ENCODE measurements around the gene DENND10.
"Not testable (repeated sequence)": the region's sequence is repeated elsewhere in the genome, so short reads cannot be mapped to it uniquely, and the experiment has no call there.

The DENND10 gene

DNA sequence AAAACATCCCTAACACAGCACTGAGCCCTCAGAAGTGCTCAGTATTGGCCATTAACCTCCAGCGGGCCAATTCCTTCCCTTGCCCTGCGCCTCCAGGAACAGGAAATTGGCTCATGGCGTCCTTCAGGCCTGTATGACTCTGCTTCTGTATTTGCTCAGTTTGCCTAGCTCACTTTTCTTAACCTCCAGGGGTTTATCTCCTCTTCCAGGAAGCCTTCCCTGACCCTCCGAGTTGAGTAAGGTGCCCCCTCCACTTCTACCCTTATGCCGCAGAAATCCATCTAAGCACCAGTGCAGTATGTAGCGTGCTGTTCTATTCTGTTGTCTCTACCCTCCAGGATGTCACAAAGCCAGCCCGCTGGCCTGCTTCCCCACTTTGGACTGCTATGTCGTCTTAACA is 62.7 kb downstream of the DENND10 start:
- DNase-seq (ENCODE audit: low spot score) = no peak

DNA sequence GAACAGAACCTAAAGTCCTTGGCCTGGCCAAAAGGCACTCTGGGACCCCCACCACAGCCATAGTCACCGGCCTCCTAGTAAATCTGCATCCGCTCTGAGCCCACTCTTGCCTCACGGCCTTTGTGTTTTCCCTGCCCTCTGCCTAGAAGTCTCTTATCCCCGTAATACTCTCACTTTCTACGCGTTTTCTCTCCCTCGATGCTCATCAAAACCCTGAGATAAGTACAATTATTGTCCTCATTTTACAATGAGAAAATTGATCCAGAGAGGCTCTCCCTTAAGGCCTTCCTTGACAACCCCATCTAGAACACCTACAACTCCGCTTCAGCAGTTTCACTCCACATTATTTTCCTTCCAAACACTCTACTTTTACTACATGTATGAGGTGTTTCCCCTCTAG is 63.1 kb downstream of the DENND10 start:
- DNase-seq (ENCODE audit: low spot score) = no peak

DNA sequence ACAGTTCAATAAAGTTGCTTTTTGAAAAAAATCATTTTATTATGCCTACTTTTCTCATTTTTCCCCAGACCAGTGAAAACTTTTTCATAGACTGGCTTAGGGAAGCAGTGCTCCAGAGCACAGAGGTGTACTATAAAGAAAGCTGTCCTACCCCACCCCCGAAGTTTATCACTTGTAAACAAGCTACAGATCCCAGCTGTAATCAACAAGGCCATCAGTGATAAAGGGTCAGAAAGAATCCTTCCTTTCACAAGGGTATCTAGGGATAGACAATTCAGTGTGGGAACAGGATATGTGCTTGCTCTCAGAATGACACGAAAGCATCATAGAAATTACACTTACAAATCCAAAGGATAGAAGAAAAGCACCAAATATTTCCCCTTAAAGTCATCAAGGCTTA is 70.2 kb downstream of the DENND10 start:
- no peak for DNase-seq (ENCODE audit: low spot score)

DNA sequence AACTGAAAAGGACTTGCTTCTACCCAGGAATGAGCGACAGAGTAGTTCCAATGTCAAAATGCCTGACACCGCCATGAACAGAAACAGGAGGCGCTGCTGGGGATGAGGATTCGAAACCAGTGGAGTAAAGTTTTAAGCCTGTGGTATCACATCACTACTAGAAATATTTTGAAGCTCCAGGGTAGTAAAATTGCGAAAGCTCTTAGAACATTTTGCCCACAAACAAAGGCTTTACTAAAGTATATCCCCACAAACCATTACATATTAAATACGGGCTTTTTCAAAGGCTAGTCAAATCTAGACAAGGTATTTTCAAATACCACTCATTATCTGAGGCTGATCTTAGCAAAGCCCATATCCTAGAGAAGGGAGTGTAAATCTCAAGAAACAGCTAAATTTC is 72.3 kb downstream of the DENND10 start:
- DNase-seq (ENCODE audit: low spot score) = no peak

DNA sequence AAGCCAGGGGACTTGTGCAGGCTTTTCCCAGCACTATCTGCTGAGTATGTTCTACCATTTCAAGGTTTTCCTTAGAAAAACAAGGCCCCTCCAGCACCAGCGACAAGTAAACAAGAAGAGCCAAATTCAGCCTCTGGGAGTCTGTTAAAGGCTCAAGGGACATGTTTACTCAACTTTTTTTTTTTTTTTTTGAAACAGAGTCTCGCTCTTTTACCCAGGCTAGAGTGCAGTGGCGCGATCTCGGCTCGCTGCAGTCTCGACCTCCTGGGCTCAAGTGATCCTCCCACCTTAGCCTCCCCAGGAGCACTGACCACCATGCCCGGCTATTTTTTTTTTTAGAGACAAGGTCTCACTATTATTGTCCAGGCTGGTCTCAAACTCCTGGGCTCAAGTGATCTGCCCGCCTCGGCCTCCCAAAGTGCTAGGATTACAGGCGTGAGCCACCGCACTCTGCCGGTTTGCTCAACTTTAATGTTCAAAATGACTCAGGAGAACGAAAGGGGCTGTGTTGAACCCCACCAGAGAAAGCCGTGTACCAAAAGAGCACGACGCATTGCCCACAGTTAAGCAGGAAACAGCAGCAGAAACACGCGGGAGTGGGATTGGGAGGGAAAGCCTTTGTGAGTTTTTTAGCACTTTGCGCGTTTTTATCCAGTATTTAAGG is 73.9 kb downstream of the DENND10 start:
- DNase-seq (ENCODE audit: low spot score) = no peak

DNA sequence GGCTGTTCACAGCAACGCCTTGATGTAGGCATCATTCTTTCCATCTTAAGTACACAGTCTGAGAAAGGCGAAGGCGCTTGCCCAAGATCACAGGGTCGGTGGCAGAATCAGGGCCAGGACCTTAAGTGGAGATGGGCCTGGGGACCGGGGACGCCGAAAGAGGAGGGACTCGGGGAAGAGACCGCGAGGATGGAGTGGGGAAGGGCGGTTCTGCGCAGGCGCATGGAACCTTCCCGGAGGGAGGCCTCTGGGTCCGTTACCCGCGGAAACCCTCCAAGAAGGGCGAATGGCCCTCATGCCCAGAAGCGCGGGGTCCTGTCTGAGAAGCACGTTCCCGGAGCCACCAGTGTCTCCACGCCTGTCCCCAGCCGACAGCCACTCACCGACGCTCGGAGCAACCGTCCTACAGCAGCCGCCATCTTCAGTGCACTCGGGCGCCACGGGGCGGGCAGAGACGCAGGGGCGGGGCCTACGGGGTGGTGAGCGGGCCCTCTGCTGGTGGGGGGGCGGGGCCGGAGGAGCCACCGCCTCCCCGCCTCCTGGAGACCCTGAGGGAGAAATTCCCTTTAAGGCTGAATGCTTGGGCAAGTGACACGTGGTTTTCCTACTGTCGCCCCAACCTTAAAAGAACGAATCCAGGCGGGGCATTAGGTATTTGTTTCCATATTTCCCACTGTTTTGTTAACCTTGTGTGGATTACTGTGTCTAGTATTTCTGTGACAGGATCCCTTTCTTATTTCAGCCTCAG is 74.6 kb downstream of the DENND10 start, which contains the start of gene PRDX3:
PRDX3 (minus strand) TSS at position 441 of the 748 bp plus-strand sequence; CDS start at position 419, 22 bp downstream.
- peak; percentile 92 for DNase-seq (ENCODE audit: low spot score)

DNA sequence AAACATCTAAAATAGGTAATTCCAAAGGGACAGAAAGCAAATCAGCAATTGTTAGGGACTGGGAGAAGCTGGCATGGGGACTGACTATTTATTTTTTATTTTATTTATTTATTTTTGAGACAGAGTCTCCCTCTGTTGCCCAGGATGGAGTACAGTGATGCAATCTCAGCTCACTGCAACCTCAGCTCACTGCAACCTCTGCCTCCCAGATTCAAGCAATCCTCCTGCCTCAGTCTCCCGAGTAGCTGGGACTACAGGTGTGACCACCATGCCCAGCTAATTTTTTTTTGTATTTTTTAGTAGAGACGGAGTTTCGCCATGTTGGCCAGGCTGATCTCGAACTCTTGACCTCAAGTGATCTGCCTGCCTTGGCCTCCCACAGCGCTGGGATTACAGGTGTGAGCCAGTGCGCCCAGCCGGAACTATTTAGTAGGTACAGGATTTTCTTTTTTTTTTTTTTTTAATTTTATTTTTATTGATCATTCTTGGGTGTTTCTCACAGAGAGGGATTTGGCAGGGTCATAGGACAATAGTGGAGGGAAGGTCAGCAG is 77.0 kb downstream of the DENND10 start:
- DNase-seq (ENCODE audit: low spot score) = not testable (repeated sequence)

DNA sequence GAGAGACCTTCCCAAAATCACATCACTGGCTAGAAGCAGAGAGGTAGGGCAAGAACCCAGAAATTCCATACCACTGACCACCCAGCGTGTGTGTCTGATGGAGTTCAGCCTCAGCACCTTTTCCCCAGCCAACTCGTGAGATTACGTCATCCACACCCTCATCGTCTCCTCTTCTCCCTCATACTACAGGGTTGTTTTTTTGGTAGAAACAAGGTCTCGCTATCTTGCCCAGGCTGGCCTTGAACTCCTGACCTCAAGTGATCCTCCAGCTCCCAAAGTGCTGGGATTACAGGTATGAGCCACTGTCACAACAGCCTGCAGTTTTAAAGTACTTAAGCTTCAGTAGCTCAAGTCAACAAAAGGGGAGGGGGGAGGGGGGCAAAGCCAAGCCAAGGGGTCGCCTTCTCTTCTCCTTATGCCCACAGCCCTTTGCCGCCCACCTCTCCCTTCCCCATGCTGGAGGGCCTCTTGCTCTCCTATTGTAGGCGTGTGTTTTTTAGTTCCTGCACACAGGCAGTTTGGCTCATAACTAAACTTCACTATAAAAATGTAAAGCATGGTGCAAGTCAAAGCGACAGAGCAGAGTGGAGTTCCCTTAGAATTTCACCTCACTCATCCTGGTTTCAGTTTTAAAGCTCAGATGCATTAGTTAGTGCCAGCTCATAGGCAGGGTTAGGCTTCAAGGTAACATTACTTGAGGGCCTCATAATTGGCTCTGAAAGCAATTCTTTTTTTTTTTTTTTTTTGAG is 79.9 kb downstream of the DENND10 start:
- DNase-seq (ENCODE audit: low spot score) = no peak
